ENCODE measurements around the gene TGIF2LX.
"Not testable (repeated sequence)": the region's sequence is repeated elsewhere in the genome, so short reads cannot be mapped to it uniquely, and the experiment has no call there.

GRCh38 chrX:89922338-89922934 is 728 bp downstream of the TGIF2LX start:
- TF ChIP-seq SUZ12 (IDR thresholded peaks at IDR 0.05); ARNT (IDR thresholded peaks at IDR 0.05); FOXM1 (IDR thresholded peaks at IDR 0.05; ENCODE audit: borderline replicate concordance): not testable (repeated sequence)
